Activated T-helper 1 cell treated with Interleukin-2 at 50 U/mL for 16 hours (primary cell): ENCODE data around the gene FAM222A.

Experiments
- DNase-seq: peaks from one replicate; pipeline ENCODE4 v3.0.0-alpha.2; 2020; ENCODE audit warnings: low read depth

FAM222A gene

GRCh38 chr12:109737126-109737525, 23.5 kb downstream of the FAM222A start:
- no peak for DNase-seq

DNA sequence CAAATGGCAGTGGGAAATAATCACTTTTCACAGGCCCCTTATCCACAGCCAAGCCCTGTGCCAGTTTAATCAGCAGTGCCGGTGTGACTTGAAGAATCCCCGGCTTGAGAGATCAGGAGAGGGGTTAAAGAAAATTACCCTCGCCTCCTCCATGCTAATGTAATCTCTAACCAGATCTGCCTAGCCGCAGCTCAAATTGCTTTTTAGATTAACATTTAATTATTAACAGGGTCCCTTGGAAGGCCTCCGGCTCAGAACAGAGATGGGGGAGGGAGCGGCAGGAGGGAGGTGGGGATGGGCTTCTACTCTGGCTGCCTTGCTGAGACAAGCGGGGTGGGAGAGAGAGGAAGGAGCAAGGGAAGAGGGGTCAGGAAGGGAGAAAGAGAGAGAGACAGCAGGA, 24.0 kb downstream of the FAM222A start:
- no peak for DNase-seq

GRCh38 chr12:109738209-109738608, 24.6 kb downstream of the FAM222A start:
- DNase-seq, result no peak

- no peak for DNase-seq
These were observed 25.4 kb downstream of the FAM222A start for GRCh38 chr12:109738878-109739665.

DNA sequence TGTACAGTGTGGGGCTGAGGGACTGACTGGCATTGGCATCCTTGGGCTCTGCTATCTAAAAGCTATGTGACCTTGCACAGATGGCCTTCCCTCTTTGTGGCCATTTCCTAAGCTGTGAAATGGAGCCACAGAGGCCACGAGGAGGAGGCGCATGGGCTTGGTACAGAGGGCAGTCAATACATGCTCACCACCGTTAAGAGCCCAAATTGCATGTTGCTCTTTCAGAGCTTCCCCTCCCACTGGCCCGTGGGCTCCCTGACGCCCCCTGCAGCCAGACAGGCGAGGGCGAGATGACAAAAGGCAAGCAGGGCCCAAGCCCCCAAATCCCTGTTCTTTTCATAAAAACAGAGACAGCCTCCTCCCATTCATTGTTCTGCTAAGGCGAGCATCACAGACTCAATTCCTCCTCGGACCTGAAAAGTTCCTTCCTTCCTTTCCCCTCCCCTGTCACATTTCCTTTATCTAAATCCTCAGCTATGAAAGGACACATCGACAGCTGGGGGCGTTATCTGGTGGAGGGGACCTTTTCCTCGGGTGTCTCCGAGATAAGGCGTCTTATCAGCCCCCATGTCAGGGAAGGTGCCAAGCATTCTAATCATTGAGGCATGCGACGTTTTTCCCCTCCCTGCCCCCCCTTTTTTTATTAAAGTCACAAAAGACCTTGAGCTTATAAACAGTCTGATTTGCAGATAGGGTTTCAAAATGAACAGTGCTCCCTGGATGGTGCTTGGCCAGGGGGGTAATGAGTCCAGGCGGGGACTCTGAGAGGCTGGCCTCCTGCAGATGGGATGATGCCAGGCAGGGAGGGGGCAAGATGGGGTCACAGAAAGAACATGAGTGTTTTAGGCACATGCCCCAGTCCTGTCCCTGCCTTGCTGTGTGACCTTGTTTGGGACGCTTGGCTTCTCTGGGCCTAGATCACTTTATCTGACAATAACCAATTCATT, 26.4 kb downstream of the FAM222A start:
- no peak for DNase-seq

DNA sequence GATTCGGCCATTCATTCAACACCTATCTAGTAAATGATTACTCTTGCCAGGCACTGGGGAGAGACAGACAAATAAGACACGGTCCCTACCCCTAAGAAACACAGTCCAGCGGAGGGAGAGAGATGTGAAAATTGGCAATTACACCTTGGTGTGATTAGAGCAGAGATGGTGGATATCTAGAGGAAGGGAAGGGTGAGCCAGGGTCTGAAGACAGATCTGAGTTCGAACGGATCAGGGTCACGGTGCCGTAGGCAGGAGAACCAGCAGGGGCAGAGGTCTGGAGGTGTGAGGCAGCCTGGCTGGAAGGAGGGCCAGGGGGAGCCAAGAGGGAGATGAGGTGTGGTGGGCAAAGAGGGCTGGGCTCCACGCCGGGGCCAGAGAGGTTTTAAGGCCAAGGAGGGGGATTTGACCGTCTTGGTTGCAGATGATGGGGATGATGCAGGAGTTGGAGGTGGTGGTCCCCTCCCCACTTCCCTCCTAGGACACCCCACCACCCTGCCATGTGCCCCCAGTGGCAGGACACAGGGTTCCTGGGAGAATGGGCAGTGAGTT, 27.1 kb downstream of the FAM222A start:
- no peak for DNase-seq

DNA sequence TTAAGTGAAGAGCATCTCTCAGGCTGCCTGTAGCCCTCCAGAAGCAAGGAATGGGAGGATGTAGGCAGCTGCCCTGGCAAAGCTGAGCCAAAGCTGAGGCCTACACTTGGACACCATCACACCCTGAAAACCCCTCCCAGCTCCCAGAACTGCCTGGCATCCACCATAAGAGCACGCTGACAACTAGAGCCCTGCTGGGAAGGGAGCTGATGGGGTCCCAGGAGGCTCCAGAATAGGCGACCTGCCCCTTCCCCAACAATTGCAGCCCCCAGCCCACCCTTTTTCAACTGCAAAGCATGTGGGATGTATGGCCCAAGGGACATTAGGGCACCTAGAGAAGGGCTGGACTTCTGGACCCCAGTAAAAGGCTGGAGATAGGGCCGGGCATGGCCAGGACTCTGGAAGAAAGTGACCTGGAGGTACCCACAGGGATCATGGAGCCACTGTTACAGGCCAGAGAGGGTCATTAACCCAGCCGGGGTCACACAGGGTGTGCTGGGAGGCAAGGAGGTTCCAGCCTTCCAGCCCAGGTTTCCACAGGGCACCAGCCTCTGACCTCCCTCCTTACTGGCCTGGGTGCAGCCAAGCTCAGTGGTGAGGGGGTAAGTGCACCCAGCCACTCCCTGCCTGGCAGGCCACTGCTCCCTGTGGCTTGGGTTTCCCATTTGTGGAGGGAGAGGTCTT, 27.8 kb downstream of the FAM222A start:
- no peak for DNase-seq

- no peak for DNase-seq
These were observed 28.5 kb downstream of the FAM222A start for GRCh38 chr12:109741970-109742703.

DNA sequence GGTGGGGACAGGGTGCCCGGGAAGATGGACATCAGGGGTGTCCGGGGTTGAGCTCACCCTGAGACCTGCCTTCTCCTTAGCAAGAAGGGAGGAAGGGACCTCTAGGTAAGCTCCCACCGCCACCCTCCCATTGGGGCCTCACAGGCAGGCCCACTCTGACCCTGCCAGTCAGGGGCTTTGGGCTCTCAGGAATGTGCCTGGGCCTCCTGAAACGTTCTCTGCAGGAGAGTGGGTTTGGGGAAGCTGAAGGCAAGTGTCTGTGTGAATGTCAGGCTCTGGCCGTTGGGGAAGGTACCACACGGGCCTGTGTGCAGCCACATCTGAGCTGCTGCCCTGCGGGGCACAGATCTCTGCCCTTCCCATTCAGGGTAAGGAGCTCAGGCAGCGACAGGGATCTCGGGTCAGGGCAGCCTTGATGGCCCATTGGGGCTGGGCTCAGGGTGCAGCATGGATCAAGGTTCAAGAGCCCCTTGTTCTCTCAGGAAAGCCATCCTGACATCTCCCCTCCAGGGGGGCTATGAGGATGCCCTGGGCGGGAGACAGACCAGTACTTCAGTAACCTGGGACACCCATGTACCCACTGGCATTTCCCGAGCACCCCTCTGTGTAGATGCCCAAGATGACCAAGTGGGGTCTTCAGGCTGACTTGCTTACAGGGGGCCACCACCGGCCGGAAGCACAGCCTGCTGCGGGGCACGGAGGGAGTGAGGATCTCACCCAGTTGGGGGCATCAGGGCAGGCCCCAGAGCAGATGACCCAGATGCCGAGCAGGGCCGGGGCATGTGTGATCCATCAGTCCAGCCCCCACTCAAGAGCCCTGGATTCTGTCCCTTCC, 29.7 kb downstream of the FAM222A start:
- no peak for DNase-seq

DNA sequence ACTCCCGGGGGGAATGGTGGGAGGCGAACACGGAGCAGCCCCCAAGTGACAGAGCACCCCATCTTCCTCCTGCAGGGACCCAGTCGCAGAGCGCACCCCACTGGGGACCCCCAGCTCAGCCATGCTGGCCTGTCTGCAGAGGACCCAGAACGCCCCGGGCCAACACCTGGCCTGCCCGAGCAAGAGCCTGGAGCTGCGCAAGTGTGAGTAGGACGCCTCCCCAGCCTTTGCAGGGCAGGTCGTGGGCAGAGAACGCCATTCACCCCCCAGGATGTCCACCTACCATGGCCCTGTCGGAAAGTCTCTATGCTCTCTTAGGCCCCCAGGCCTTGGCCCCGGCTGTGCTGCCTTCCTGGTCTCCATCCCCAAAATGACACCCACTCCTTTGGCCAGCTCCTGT, 30.4 kb downstream of the FAM222A start:
- no peak for DNase-seq

- DNase-seq, result no peak
These were observed 31.6 kb downstream of the FAM222A start for GRCh38 chr12:109744986-109745942.

- DNase-seq, result no peak
These were observed 38.8 kb downstream of the FAM222A start for GRCh38 chr12:109752117-109753053.

DNA sequence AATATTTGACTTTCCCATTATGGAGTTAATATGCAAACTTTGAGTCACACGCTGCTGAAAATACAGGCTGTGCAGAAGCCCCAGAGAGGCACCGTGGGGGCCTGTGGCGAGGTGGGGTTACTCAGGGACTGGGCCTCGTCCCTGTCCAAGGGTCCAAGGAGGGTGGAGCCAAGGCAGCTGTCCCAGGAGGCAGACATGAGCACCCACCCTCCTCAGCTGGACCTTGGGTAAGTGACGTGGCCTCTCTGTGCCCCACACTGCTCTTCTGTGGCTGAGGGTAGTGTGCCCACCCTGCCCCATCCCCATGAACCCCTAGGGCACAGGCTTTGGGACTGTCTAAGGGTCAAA, 39.4 kb downstream of the FAM222A start:
- DNase-seq, result no peak

DNA sequence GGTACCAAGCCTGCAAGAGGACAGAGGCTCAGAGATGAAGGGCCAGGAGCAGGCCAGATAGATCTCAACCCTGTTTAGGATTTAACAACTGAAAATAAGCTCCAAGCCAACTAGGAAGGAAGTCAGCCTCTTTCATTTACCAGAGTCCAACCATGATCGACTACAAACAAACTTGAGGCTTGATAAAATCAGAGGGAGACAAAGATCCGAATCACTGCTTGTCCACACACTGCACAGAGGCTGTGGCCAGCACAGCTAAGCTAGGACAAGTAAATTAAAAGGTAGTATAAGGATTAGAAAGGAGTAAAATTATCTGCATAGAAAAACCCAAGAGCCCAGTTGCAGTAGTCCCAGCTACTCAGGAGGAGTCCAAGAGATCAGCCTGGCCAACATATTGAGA, 40.3 kb downstream of the FAM222A start:
- no peak for DNase-seq

DNA sequence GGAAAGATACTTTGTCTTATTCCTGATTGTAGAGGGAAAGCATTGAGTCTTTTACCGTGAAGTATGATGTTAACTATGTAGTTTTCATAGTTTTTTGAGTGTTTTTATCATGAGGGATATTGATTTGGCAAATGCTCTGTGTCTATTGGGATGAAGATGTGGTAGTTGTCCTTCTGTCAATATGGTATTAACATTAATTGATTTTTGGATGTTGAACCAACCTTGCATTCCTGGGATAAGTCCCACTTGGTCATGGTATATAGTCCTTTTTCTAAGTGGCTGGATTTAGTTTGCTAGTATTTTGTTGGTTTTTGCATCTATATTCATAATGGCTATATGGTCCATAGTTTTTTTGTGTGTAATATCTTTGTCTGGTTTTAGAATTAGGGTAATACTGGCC, 42.8 kb downstream of the FAM222A start:
- no peak for DNase-seq

- DNase-seq, result no peak
These were observed 44.1 kb downstream of the FAM222A start for GRCh38 chr12:109757671-109758265.

DNA sequence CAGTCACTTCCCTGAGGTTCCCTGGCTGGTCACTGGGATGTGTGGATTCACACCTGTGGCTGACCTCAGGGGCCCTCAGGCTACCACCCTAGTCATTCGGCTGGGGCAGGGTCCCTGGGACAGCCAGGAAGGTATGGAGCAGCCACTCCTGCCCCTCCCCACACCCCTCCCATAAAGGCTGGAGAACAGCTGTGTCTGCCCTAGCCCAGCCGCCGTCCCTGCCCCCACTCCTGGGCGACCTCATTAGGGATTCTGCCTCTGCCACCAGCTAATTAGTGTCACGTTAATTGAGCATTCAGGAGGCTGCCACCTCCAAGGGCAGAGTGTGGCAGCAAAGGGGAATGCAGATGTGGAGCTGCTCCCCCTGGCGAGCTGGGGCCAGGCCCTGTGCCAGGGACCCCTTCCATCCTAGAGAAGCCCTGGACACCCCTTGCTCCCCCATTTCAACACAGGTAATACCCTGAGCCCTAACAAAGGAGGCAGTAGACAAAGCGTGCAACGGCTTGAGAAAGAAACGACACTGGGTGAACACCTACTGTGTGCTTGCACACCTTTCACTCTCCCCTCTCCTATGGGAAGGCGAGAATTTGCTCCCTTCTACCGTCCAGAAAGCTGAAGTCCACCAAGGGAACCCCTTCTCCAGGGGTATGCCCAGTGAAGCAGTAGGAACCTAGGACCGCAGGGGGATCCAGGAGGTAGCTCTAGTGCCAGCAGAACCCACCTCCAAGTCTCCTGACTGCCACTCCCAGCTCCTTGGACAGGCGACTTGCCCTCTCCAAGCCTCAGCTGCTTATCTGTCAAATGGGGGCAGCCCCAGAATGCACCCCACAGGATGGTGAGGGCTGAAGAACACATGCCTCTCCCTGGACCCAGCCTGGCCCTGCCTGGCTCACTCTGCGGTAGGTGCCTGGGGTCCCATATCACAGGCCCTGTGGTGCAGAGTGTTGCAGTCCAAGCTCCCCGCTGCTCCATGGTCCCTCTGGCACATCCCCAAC, 45.1 kb downstream of the FAM222A start:
- DNase-seq, result no peak
